Adrenal gland (tissue), 5 donors: ENCODE measurements around the gene CD274.

Experiments used
- CTCF ChIP-seq, 6 experiments: fragments of 450-650 bp in 4 of 6; fragments of 200-600 bp in 2 of 6; sonication (generic) in 1 of 6; IDR thresholded peaks; 1 replicate in 5 of 6; 2 replicates in 1 of 6; pipeline versions ENCODE4 v1.5.1 to v1.8.0; 2016 to 2021; ENCODE audit warnings: antibody characterized with exemption in 6 of 6, mild to moderate bottlenecking in 2 of 6, moderate library complexity in 1 of 6
- POLR2A ChIP-seq, 2 donors: fragments of 450-650 bp; IDR thresholded peaks; one replicate each; pipeline ENCODE4 v1.6.1; 2017; ENCODE audit warnings: antibody characterized with exemption in 2 of 2, mild to moderate bottlenecking in 2 of 2, moderate library complexity in 1 of 2
- donor health status: DM: no; HTN: no; CAD: no.

GRCh38 chr9:5513966-5514616 lies 63.7 kb downstream of the CD274 start:
- TF ChIP-seq CTCF (IDR thresholded peaks at IDR 0.05), result no peak
- TF ChIP-seq POLR2A (IDR thresholded peaks at IDR 0.05), result no peak
